ENCODE data around the gene HMX1.

HMX1 gene

DNA sequence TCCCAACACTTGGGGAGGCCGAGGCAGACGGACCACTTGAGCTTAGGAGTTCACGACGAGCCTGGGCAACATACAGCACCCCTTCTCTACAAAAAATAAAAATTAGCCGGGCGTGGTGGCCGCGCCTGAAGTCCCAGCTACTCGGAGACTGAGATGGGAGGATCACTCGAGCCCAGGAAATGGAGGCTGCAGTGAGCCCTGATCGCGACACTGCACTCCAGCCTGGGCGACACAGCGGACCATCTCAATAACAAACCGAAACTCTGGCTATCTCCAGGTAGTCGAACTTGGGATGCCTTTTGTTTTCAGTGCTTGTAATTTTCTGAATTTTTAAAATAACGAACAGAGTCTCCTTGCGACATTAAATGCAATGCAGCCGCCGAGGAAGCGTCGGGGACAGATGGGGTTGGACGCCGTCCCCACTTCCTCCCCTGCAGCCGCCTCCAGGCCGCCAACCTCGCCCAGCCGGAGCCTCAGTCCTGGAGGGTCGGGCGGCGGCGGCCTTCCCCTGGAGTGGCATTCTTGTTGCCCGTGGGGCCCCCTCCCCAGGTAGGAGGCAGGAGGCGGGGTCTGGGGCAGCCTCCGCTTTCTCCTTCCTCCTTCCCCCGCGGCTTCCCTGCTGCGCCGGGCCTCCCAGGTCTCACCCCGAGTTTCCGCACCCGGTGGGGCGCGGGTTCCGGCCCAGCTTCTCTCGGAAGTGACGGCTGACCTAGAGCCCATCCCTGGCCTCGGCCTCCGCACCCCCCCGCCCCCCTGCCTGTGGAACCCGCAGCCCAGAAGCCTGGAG, 14.6 kb downstream of the HMX1 start:
- DNase-seq (ENCODE audit: low spot score) = no peak

DNA sequence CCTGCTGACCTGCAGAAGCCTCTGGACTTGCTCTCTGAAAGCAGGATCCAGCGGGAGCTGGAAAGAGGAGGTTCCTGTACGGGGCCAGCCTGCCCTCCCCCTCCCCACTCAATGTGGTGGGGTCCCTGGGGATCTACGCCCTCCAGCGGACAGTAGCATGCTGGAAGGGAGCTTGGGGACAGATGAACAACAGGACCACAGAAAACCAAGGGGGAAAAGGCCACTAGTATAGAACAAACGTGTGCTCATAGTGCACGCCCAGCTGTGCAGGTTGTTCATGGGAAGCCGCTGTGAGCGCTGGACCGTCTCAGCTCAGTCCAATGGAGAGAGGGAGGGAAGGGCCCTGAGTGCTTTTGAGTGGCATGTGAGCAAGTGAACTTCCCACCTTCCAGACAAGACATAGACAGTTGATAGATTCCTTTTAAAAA, 15.8 kb downstream of the HMX1 start:
- no peak for DNase-seq (ENCODE audit: low spot score)

DNA sequence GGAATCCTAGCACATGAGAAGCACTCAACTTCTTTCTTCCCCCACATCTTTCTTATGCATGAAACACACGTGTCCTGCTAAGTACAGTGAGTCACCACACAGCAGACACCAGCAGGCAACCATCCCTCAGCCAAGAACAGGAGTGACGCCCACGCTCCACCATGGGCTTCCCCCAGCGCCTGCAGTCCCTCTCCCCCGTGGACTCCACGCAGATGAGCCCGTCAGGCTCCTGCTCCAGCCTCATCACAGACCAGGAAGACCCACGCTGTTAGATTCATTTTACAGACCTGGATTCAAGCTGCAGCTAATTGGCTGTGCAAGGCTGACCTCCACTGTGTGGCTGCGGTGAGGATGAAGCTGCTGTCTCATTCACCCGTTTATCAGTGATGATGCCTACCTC, 16.7 kb downstream of the HMX1 start:
- DNase-seq (ENCODE audit: low spot score) = no peak

DNA sequence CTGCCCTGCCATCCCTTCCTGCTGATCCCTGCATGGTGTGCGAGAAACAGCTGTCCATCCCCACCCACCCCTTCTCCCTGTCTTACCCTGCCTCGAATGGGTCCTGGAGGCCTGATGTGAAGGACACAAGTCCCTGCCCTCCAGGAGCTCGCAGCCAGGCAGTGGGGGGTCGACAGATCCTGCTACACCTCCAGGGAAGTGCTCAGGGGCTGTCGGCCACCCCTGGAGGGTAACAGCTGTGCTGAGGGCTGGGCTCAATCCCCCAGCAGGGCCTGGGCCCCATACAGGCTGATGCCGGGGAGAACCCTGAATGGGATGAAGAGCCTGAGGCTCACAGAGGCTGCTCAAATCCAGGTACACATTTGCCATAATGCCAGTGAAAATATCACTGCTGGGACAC, 17.6 kb downstream of the HMX1 start:
- DNase-seq (ENCODE audit: low spot score) = no peak

DNA sequence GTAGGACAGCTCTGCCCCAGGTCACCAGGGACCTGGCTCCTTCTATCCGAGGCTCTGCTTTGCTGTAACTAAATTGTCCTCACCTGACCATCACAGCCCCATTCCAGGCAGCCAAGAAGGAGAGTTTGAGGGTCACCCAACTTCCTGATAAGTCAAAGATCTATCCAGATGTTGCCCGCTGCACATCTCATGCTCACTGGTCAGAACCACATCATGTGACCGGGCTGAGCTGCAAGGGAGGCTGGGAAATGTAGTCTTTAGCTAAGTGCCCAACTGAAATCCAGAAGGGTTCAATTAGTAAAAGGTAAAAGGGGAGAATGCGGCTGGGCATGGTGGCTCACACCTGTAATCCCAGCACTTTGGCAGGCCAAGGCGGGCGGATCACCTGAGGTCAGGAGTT, 18.4 kb downstream of the HMX1 start:
- no peak for DNase-seq (ENCODE audit: low spot score)

DNA sequence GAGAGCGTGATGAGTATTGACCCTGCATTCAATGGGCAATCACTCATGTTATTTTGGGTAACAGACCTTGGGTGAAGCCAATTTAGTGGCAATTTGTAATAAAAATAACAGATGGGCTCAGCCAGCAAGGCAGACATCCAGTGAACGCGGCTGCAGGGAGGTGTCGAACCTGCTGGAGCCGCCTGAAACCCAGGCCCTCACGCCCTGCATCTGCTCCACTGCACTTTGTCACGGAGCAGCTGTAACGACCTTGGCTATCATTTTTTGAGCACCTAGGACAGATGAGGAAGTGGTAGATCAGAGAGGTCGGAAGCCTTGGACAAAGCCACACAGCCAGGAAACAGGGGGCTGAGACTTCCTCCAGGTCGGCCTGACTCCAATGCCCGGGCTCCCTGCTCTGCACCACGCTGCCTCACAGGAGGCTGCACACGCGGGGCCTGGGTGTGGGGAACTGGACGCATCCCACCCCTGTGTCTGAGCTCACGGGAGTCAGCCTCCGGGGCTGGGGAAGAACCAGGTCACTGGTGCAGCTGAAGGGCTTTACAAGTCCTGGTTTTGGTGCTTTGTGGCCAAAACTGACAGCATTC, 19.4 kb downstream of the HMX1 start:
- DNase-seq (ENCODE audit: low spot score) = no peak

DNA sequence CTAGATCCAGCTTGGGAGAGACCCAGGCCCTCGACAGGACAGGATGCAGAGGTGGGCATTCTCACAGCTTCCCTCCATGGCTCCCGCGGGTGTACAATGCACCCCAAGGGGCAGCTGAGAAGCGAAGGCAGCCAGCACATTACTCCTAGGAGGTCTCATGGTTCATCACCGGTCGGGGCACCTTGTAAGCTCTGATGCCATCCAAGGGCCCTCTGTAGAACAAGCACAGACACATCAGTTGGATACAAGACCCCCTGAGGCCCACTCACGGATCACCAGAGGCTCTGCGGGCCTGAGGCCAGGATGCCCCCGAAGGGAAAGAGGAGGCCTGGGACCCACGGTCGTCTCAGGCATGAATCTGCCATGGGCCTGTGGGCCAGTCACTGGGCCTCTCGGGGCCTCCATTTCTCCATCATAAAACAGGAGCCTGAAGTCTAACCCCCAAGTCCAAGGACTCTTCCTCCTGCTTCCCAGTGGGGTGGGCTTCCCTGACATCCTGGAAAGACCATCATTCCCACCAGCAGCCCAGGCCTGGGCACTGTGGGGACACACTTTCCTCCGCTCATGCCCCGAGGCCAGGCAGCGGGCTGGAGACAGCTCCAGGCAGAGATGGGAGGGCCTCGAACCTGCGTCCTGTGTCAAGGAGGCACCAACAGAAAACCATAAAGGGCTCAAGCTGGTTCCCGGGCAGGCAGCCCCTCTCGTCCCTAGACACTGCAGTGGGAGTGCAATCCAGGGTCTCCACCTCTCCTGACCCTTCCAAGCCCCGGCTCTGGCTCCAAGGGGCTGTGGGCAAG, 20.1 kb downstream of the HMX1 start:
- DNase-seq (ENCODE audit: low spot score) = no peak

DNA sequence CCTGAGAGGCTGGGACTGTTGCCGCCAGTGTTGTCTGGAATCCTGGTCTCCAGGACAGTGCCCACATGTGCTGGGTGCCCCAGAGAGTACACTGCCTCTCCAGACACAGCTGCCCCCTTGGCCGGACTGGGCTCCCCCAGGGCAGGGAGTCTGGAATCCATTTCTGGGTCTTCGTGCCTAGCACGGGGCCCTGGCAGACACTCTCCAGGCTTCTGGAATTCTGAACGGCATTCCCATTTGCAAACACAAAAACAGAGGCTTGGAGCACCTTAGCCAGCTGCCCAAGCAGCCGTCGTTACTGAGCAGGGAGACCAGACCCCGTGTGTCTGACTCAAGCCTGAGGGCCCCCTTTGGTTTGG, 20.8 kb downstream of the HMX1 start:
- no peak for DNase-seq (ENCODE audit: low spot score)

DNA sequence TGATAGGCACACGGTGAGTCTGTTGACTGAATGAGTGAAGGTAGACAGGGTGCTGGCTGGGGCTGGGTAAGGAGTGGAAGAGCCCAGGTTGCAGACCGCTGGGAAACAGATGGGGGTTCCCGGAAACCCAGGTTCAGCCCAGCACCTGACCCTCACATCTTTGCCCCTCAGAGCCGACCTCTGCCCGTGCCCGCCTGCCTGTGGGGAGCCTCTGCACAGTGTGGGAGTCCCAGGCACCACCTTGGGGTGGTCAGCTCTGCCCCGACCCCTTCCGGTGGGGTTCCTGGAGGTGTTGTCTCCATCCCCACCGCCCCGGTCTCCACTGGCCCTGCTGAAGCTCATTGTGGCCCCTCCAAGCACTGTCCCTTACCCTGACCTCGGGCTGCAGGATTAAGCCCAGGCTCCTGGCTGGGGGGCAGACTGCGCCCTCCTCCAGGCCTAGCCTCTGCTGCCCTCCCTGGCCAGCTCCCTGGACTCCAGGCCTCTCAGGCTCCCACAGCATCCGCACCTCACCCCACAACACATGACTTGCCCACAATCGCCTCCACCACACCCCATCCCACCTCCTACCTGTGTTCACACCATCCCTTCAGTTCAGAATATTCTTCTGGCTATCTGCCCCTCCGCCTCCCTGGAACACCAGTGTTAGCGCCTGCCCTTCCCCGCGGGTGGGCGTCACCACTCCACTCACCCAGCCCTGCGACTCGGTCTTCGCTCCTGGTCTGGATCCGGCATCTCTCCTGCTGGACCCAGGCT, 21.4 kb downstream of the HMX1 start:
- no peak for DNase-seq (ENCODE audit: low spot score)

DNA sequence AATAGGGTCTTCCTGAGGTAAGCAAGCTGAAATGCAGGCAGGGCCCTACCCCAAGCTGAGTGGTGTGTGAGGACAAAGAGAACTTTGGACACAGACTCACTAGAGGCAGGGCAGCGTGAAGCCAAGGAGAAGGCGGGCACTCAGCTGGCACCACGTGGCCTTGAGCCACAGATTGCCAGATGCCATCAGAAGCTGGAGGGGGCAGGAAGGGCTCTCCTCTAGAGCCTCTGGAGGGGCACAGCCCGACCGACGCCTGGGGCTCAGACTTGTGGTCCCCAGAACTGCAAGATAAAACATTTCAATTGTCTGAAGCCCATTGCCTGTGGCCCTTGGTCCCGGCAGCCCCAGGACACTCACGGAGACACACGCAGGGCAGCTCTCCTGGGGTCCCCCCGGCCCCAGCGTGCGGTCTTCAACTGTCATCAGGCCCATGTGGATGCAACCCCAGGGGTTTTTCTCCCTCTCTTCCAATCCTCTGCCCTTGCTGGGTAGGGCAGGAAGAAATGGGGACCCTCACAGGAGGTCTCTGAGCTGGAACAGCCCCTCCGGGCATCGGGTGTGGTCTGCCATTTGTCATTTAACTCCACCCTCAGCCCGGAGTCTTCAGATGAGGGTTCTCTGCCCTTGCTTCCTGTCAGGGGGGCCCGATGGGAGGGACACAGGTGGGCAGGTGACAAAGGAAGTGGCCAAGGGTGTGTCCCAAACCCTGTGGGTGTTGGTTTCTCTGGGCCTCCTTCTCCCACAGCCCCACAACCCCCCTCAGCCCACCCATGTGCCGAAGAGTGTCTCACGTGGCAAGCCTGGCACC, 22.2 kb downstream of the HMX1 start:
- no peak for DNase-seq (ENCODE audit: low spot score)

DNA sequence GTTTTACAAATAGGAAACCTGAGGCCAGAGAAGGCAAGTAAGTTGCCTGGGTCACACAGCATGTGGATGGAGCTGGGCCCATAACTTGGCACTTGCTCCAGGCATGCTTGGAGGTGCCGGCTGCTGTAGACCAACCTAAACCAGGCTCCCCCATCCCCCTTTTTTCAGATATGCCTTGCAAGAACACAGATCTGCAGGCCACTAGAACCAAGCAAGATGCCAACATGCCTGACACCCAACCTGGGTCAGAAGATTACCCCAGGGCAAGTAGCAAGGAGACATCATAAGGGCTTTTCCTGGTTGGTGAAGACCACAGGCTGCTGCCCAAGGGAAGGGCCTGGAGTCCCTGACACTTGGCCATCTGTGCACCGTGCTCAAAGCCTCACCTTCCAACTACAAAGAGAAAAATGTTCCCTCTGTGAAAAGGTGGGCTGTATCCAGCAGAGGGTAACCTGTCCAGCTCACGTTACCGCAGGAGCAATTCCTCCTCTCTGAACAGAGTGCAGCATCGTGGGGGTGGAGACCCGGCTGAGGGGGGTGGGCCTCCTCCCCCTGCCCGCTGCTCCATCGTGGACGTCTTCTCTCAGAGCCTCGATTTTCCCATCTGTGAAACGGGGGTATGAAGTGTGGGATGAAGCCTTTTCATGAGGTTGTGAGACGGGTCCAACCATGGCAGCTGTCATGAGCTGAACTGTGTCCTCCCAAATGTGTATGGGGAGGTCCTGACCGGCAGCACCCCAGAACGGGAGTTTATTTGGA, 23.0 kb downstream of the HMX1 start:
- peak; percentile 36 for DNase-seq (ENCODE audit: low spot score)

DNA sequence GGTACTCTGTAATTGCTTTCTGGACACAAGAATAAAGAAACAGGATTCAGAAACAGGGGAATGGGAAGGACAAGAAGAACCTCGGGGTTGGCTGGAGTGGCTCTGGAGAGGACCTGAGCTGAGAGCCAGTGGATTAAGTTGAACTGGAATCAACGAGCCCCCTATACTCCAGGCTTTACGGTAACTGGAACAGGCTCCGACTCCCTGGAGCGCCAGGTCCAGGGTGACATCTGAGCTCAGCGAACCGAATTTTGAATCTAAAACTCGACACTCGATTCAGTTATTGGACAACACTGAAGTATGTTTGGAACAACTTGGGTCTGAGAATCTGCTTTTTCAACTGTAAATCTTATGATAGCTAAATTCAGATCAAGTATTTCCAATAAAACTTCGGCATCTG, 23.9 kb downstream of the HMX1 start:
- DNase-seq (ENCODE audit: low spot score) = peak; percentile 42

DNA sequence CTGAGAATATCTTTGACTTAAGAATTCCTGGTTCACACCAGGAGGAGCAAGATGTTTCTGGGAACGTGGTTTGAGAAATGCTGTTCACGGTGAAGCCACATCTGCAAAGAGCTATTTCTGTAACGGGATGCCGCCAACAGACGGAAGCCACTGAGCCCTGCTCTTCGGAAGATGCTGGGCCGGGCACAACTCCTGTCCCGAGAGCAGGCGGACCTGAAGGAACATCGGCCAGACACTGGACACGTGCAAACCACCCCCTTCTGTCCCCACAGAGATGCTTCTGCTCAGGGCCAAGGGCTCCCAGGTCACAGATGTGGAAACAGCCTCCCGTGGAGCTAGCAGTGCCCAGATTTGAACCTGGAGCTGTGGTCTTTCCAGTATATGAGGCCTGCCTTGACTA, 24.3 kb downstream of the HMX1 start:
- peak; percentile 41 for DNase-seq (ENCODE audit: low spot score)

DNA sequence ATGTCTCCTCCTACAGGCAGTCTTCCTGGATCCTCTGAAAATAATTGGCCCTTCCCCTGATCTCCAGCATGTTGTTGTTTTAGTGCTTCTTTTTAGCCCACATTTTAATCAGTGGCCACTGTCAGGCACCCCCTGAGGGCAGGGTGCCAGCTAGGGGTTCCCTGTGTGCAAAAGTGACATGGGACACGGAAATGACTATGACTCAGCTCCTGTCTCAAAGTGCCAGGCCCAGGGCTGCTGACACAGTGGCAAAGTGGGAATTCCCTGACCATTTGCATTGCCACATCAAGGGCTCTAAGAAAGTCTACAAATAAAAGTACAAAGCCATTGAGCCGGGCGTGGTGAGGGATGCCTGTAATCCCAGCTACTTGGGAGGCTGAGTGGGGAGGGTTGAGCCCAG, 24.8 kb downstream of the HMX1 start:
- DNase-seq (ENCODE audit: low spot score) = peak; percentile 40

DNA sequence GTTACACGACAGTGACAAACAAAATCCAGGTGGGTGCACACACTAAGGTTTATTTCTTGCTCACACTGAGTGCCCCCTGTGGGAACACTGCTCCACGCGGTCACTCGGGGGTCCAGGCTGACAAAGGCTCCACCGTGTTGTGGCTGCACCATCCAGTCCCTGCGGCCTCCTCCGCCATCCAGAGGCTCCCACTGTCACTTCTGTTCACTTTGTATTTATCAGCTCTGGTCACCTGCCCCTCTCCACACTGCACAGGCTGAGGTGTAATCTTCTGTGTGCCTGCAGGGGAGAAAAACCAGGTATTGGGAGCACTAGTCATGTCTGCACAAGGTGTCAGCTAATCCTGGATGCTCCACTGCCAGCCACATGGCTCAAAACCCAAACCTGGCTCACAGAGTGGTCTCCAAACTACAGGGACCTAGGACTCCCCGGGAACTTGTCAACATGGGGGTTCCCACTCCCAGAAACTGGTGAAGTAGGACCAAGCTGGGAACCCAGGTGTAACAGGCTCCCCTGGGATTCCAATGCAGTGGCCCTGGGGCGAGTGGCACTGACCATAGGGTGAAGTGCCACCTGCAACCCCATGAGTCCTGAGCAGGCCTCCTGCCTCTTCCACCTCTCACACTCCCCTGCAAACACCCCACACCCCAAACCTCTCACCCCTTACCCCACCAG, 25.5 kb downstream of the HMX1 start:
- peak; percentile 33 for DNase-seq (ENCODE audit: low spot score)

DNA sequence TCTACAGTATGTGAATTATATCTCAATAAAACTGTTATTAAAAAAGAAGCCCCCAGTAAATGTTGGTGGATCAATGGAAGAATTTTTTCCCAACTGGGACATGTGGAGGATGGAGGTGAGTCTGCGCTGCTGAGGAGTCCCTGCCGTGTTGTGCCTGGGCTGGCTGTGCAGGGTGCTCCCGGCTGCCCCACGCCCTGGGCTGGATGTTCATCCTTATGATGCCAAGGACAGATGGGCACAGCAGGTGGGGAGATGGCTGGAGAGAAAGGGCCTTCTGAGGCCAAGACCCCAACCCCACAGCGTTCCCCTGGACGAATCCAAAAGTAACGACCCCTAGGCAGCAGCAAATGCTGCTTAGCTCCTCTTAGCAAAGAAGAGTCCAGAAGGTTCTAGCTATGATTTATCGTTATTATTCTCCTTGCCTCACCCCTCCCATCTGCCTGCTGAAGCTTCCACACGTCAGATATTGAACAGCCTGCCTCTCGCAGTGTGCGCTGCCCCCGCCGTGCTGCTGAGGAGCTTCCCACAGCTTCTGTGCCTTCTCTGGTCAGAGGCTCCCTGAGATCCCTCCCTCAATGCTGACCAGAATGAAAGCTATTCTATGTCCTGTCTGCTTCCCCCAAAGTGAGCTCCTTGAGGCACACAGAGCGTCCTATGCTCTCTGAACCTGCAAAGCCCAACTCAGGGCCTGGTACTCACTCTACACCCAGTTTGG, 26.5 kb downstream of the HMX1 start:
- peak; percentile 36 for DNase-seq (ENCODE audit: low spot score)

DNA sequence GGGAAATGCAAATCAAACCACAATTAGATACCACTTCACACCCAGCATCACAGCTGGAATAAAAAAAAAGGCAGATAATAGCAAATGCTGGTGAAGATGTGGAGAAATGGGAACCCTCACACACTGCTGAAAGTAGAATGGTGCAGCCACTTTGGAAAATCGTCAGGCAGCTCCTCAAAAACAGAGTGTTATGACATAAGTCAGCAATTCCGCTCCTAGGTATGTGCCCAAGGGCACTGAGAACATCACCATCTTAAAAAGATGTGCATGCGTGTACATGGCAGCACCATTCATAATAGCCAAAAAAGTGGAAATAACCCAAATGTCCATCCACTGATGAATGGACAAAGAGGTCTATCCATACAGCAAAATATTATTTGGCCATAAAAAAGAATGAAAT, 28.0 kb downstream of the HMX1 start:
- DNase-seq (ENCODE audit: low spot score) = no peak

DNA sequence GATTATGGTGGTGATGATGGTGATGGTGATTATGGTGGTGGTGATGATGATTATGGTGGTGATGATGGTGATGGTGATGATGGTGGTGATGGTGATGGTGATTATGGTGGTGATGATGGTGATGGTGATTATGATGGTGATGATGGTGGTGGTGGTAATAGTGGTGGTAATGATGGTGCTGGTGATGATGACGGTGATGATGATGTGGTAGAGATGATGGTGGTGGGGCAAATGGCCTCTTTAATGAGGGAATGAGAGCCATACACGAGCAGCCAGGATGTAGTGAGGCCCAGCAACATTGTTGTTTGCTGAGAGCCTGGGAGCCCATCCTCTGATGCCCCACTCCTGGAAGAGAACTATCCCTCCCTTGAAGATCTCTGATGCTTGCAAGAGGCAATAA, 29.0 kb downstream of the HMX1 start:
- DNase-seq (ENCODE audit: low spot score) = no peak

DNA sequence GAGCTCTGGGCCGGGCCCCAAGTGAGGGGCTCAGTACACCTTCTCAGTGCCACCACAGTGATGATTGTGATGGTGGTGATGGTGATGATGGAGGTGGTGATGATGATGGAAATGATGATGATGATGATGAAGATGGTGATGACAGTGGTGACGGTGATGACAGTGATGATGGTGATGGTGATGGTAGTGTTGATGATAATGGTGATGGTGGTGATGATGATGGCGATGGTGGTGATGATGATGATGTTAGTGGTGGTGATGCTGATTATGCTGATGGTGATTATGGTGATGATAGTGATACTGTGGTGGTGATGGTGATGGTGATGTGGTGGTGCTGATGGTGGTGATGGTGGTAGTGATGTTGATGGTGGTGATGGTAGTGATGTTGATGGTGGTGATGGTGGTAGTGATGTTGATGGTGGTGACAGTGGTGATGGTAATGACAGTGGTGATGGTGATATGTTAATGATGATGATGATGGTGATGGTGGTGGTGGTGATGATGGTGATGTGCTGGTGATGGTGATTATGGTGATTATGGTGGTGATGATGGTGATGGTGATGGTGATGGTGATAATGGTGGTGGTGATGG, 29.9 kb downstream of the HMX1 start:
- peak; percentile 28 for DNase-seq (ENCODE audit: low spot score)

Data from left forelimb (tissue), 1 donor.